GM18505 (cell line): Measurements from ENCODE around the gene PTPRD.

Experiments
- ATAC-seq: cut with Tn5 transposase; IDR thresholded peaks from one replicate; pipeline ENCODE4 v1.9.1; 2021; ENCODE audit not compliant: unreplicated experiment
- POLR2A ChIP-seq: IDR thresholded peaks from 4 replicates; pipeline ENCODE4 v1.6.1; 2011; ENCODE audit warnings: borderline replicate concordance; ENCODE audit not compliant: insufficient read depth, insufficient read length; ENCODE audit errors: extremely low read depth

Gene PTPRD

DNA sequence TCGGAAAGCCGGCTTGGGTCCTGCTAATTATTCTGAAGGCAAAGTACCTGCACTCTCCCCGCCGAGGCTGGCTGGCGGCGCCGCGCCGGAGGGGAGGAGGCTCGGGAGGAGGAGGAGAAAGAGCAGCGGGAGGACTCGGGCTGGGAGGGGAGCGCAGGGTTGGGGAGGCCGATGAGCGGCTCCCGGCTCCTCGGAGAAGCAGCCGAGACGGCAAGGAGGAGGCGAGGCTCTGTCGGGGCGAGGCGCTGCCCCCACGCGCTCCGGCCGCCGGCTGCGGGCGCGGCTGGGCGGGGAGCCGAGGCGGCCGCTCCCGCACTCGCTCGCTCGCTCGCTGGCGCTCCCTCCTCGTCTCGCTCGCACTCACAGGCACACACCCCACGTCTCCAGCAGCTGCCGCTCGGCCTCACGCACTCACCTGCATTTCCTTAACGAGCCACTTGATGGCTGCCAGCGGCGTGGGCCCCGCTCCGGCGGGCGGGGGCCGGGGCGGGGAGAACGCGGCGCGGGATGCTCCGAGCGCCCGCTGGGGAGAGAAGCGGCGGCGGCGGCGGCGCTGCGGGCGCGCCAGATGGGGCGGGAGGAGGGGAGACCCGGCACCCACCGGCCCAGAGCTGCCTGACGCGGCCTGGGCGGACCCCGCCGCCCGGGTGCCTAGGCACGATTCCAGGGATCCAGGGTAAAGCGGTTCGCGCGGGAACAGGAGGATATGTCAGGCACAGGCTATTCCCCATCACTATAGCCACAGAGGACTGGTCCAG is at the start of gene PTPRD:
TSS of gene PTPRD (minus strand) at position 362 of the 758 bp plus-strand sequence.
- no peak for TF ChIP-seq POLR2A
- ATAC-seq = peak; percentile 99

DNA sequence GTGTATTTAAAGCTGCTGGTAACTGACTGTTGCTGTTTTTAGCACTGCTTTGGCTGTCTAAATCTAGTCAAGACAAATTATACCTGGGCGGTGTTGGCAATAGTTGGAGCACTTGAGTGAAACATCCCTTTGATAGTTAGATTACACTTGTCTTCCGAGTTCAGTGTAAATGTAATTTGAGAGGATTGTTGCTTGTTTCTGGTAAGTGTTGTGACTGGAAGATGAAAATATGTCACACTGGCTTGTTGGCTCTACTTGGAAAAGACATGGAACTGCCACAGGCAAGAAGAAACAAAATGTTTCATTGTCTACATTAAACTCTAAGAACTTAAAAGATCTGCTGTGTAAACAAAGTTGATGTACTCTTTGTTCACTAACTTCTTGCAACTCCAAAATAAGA is 49.2 kb upstream of the PTPRD start:
- ATAC-seq = no peak
- TF ChIP-seq POLR2A = no peak

DNA sequence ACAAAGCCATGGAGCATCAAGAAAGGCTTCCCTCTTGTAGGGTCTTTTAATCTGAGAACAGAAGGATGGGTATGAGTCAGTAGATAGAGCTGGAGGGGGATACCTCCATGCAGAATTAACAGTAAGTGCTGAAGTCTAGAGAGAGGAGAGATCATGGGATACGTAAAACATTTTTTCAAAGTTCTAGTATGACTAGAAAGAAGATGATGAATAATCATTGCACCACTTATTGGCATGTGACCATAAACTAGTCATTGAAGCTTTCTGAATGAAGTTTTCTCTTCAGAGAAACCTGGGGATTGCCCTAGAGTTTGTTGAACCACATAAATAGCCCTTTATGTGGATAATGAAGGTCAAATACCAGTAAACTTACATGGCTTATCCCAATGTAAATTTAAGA is 48.6 kb upstream of the PTPRD start:
- ATAC-seq = no peak
- no peak for TF ChIP-seq POLR2A

DNA sequence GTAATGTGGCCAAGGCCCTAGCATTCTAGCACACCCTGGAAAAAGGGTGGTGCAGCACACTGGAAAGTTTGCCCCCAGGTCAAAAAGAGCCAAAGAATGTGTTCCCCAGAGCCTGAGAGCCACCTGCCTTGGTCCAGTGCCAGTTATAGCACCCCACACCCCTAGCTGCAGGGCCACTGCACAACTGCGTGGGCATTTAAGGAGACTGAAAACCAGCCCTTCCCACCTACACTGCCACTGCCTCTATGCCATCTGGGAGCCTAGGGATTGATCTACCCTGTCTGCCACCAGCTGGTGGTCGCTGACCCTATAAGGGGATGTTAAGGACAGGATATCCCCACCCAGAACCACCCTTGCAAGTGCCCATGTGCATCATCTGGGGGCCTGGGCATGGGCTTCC is 38.2 kb upstream of the PTPRD start:
- TF ChIP-seq POLR2A = no peak
- no peak for ATAC-seq

DNA sequence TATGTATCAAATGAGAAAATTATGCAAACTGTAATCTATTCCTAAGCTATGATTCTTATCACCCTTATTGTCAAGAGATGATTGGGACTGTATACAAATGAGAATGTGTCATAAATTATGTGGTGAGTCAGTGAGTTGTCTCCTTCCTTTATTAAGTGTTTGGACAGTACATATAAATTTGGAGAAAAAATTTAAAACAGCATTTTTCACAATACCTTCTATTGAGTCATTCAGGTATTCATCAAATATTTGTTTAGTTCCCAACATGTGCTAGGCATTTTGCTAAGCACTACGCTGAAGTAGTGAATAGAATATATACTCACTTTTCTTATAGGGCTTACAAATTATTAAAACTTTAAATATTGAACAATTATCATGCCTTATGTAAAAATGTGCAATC is 36.3 kb upstream of the PTPRD start:
- TF ChIP-seq POLR2A = no peak
- ATAC-seq = no peak

DNA sequence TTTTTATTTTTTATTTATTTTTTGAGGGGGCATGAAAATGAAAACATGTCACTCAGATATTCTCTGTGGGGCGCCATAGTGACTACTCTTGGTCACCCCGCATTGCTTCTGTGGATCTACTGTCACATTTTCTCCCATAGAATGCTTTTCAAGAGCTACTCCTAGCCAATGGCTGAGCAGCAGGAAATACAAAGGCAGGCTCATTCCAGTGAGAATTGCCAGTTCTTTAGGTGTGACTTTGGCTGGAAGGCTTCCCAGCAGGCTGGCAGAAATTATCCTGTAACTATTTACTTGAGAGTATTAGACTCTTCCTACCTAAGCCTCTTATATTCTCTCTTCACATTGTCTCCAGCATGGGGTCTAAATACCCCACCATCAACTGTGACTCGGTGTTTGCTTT is 21.0 kb upstream of the PTPRD start:
- no peak for ATAC-seq
- TF ChIP-seq POLR2A = no peak

DNA sequence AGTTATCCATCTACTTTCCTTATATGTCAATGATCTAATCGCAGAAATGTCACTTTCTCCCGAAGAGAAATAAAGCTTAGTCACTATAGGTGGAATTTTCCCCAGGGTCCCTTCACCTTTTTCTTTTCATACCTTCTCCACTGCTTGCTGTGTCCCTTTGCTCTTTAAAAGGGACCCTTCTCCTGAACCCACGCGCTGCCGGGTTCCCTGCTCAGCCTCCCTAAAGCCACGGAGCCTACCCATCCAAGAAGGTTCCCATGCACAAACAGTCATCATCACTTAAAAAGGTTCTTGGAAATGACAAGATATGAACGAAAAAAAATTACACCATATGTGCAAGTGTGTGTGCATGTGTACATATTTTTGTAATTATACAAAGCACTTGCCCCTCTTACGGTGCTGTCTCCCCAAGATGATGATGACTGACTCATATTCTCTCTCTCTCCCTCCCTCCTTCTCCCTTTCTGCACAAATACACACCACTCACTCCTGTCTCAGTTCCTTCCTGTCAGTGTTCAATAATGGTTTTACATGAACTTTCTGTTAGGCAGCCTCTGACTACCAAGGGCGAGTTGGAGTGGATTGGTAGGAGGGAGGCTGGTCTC is 1.5 kb upstream of the PTPRD start:
- TF ChIP-seq POLR2A = no peak
- ATAC-seq = no peak

DNA sequence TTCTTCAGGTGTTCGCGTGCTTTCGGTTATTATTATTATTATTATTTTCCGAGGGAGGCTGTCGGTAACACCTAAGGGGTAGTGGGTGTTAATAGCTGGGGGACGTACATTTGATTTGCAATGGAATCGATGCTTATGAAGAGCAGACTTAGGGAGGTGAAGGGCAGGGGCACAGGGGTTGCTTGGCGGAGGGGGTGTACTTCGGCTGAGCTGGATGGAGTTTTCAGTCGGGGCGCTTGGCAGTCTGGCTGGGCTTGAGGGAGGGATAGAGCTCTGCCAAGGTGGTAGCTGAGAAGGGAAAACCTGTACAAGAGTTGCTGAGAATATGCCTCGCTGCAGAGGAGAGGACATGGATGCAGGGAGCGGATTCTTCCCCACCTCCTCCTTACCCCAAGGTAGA is 617 bp upstream of the PTPRD start:
- ATAC-seq = no peak
- TF ChIP-seq POLR2A = no peak

DNA sequence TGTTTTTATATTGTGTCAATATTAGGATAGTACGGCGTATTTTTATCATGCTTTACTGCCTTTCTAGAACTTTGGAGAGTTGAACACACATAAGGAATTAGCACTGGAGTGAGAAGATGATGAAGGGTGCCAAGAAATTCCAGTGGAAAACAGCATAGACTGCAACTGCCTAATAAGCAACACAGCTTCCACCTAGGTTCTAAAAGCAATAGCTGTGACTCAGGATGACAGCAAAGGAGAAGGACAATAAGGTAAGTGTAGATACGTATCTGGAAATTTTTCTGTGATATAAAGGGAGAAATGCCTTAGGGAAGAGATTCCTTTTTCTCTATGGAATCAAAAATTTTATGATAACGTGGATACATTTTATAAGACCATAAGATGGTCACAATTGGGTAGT is 7.4 kb downstream of the PTPRD start:
- TF ChIP-seq POLR2A = no peak
- ATAC-seq = no peak

DNA sequence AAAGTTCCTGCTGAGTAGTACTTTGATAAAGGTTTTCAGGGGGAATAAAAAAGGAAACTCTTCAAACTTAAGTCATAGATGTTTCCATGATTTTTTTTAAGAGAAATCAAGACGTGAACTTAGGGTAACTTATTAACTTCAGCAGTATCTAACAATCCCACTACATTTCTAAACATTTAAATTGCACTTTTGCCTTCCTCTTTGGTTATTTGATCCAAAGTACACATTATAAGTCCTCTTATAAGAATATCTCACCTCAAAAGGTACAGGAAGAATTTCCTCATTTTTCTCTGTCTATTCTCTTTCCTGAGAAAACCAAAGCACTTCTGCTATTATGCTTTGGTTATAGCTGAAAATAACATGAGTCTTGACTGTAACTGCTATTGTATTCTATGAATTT is 7.9 kb downstream of the PTPRD start:
- no peak for TF ChIP-seq POLR2A
- ATAC-seq = no peak

DNA sequence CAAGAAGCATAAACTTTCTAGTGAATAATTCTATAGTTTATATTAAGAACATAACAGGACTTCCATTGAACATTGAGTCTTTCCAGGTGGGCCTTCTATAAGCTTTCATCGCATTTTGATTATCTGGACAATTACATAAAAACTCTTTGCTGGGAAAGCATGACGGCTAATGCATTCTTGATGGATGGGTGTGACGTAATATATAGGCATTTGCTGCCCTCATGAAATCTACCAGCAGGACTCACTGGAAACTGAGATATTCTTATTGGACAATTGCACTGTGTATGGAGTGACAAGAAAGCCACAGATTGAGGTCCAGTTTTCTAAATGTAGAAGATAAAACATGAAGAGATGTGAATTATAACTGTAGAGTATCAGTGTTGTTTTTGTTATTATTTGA is 15.0 kb downstream of the PTPRD start:
- TF ChIP-seq POLR2A = no peak
- no peak for ATAC-seq

DNA sequence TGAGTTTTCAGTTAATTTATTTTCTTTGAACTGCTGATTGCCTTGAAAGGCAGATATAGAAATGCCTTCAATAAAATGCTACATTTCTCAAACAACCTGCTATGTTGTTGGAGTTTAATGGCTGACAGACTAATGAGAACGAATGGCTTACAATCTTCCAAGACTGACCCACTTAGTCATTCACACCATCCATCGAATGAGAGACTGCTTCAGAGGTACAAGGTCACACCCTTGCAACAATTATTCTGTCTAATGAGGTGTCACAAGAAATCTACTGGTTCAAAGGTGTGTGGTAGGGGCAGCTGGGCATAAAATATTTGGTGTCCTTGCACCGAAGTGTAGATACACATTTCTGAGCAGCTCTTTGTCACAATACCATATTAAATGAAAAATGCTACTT is 18.3 kb downstream of the PTPRD start:
- TF ChIP-seq POLR2A = no peak
- ATAC-seq = no peak

DNA sequence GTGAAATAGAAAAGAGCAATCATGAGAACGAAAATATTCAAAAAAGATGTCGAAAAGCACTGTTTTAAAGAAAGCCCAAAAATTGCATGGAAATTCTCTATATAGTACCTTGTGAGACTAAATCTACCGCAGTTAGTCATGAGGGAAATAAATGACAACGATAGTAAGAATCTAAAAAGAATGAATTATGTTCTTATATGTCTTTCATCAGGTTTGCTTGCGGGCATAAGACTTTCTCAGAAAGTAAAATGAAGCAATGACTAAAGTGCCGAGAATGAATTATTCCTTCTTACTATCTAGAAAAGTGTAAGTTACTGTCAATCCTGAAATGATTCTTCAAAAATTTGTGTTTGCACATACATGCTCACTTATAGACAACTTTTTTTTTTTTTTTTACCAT is 26.4 kb downstream of the PTPRD start:
- TF ChIP-seq POLR2A = no peak
- no peak for ATAC-seq

DNA sequence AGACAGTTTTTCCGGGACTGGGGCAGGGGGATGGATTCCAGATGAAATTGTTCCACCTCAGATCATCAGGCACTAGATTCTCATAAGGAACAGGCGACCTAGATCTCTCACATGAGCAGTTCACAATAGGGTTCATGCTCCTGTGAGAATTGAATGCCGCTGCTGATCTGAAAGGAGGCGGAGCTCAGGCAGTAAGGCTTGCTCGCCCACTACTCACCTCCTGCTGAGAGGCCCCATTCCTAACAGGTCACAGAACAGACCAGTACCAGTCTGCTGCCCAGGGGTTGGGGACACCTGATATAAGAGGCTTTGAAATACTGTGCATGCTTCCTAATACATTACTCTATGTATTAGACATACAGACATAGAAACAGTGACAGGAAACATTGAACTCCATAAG is 41.1 kb downstream of the PTPRD start:
- ATAC-seq = no peak
- TF ChIP-seq POLR2A = no peak

DNA sequence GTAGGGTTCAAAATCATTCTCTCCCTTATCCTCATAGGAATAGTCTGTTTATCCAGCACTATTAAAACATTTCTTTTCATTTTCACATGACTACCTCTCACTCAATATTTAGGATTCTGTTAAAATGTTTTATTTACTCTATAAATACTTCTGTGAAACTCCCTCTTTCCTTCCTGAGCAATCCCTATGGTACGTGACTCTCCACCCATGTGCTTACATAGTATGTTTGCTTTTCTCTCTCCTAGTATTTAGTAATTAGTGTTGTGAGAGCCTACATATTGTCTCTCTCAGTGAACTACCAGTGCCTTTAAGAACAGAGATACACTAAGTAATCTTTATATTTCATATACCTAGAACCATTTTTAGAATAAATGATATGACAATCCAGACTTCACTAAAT is 46.0 kb downstream of the PTPRD start:
- no peak for TF ChIP-seq POLR2A

DNA sequence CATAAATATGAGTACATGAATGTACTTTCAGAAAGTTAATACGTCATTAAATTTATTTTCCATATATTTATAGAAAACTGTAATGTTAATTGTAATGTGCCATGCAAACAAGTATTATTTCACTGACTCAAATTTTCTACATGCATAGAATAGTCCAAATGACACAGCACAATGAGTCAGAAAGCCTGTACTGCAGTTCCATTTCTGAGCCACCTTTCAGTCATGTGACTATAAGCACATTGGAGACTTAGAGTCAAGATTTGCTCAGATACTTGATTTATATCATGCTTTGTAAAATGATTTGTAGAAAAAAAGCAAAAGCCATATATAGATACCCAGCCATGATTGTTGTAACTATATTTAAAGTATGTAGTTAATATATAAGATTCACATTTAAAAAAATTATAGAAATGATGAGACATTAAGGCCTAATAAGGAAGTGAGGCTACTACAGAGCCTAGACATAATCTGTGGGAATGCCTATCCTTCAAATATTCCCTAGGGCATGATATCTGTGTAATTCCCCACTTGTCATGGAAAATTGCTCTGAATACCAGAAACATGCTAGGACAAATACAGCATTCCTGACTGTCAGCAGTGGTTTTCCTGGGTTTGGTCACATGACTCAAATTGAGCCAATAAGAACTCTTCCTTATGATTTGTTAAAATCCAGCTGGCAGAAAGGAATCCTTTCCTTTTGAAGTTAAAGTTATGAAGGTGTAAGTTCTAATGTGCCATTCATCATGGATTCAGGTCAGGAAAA is 50.0 kb downstream of the PTPRD start:
- no peak for TF ChIP-seq POLR2A
- ATAC-seq = no peak

More for the DNA sequence above, 46.0 kb downstream of the PTPRD start:
- no peak for ATAC-seq
